ENCODE measurements around the gene SNRPD2. TPM values are rescaled to one million over a fixed set of nuclear protein-coding genes. Genes with fewer than 3 reads are reported as not detected.

SNRPD2 gene
- total RNA-seq, 1 donor from 2014 or later, result 391 TPM

- no peak for DNase-seq (ENCODE audit: low read depth in 2 of 2)
These were observed 34.1 kb downstream of the SNRPD2 start for GRCh38 chr19:45657520-45658167.

DNA sequence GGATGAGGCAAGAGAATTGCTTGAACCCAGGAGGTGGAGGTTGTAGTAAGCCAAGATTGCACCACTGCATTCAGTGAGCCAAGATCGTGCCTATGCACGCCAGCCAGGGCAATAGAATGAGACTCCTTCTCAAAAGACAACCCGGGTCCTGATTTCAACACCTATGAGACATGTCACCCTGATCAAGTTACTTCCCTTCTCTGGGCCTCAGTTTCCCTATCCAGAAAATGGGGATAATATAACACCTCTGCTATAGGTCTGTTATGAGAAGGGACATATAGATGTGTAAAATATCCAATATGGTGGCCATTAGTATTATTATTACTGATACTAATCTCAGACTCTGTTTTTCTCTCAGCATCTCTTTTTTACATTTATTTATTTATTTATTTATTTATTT is 36.7 kb downstream of the SNRPD2 start:
- no peak for DNase-seq (ENCODE audit: low read depth in 2 of 2)

DNA sequence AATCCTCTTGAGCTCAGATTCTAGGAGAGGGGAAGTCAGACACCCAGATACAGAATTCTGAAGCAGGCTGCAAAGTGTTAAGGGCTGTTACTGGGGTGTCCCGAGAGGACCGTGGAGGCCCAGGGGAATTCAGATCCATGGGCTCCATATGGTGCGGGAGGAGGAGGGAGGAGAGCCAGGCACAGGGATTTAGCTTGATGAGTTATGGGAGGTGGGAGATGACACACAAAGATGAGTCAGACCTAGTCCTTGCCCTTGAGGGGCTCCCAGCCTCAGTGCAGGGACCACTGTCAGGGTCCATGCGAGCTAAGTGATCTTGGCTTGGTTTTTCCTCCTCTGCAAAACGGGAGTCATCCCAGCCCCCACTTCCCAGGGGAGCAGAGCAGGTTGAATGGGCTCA is 38.1 kb downstream of the SNRPD2 start:
- no peak for DNase-seq (ENCODE audit: low read depth in 2 of 2)

DNA sequence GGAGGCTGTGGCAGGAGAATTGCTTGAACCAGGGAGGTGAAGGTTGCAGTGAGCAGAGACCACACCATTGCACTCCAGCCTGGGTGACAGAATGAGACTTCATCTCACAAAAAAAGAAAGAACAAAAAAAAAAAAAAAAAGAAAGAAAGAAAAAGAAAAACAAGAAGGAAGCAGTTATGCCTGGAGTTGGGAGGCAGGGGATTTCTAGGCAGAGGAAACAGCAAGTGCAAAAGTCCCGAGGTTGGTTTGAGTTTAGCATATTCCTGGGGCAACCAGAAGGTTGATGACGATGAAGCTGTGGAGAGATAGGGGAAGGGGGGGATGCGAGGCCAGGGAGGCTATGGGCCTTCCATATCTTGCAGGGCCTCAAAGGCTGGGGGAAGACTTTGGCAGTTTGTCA is 41.0 kb downstream of the SNRPD2 start:
- no peak for DNase-seq (ENCODE audit: low read depth in 2 of 2)

DNA sequence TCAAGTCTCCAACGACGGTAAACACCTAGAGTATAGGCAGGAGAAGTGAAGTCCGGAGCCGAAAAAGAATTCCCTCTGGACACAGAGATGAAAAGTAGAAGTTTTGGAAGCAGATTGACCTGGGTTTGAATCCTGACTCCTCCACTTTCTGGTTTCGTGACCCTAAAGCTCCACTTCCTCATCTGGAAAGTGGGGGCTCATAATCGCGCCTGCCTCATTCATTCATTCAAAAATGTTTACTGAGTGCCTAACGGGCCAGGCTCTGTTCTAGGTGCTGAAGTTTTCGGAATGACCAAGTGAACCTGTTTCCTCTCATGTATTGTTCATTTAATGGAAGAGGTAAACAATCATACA is 45.4 kb downstream of the SNRPD2 start:
- no peak for DNase-seq (ENCODE audit: low read depth in 2 of 2)

GRCh38 chr19:45645631-45646344 is 46.0 kb downstream of the SNRPD2 start:
- peak; percentile 81 to 91 for DNase-seq (ENCODE audit: low read depth in 2 of 2)

GRCh38 chr19:45645068-45645630 is 46.6 kb downstream of the SNRPD2 start:
- DNase-seq (ENCODE audit: low read depth in 2 of 2), result no peak

DNA sequence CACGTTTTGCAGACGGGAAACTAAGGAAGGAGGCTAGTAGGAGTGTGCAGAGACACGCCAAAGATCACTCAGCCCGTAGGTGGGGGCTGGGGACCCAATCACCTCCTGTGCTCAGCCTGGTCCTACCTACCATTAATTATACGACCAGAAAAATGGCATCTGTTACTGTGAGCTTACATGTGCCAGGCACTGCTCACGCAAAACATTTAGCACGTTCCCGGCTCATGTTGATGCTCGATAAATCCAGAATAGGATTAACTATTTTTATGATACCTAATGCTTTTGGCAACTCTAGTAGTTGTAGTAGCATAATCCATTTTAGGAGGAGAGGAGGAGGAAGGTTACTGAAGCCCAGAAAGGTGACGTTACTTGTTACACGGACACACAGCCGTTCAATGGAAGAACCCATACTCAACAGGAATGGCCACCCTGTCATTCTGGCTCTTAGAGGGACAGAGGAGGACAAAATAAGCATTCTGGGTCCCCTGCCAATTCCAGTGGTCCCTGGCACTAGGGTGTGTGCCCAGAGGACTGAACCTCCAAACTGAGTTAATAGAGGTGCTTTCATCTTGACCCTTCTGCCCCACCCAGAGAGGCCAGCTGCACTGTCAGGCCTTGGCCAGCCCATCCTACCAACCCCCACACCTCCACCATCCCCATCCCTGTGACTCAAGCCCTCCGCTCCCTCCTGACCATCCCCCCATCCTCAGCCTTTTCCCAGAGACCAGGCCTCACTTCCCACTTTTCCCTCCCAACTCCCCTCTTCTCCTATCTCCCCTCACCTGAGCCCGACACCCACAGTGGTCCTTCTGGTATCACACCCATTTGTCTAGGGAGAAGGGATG is 47.6 kb downstream of the SNRPD2 start:
- no peak for DNase-seq (ENCODE audit: low read depth in 2 of 2)

GRCh38 chr19:45643024-45643926 is 48.5 kb downstream of the SNRPD2 start:
- DNase-seq (ENCODE audit: low read depth in 2 of 2), result peak; percentile 82 to 84

GRCh38 chr19:45641274-45642105 is 50.3 kb downstream of the SNRPD2 start:
- peak; percentile 50 to 59 for DNase-seq (ENCODE audit: low read depth in 2 of 2)

DNA sequence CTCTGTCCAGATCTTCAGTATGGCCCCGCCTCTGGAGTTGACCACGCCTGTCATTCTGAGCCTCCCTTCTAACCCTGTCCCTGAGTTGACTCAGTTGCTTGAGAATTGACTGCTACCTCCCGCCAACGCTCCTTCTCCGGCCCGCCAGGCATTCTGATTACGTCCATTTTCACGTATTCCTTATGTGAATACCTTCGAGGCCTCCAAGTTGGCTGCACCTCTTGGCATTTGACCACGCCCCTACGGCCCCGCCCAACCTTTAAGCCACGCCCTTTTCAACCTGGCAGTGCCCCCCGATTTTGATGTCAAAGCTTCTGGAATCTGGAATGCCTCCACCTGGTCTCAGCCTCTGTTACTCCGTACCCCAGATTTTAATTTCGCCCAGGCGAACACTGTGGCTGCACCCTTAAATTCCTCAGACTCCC is 50.9 kb downstream of the SNRPD2 start:
- DNase-seq (ENCODE audit: low read depth in 2 of 2), result no peak

DNA sequence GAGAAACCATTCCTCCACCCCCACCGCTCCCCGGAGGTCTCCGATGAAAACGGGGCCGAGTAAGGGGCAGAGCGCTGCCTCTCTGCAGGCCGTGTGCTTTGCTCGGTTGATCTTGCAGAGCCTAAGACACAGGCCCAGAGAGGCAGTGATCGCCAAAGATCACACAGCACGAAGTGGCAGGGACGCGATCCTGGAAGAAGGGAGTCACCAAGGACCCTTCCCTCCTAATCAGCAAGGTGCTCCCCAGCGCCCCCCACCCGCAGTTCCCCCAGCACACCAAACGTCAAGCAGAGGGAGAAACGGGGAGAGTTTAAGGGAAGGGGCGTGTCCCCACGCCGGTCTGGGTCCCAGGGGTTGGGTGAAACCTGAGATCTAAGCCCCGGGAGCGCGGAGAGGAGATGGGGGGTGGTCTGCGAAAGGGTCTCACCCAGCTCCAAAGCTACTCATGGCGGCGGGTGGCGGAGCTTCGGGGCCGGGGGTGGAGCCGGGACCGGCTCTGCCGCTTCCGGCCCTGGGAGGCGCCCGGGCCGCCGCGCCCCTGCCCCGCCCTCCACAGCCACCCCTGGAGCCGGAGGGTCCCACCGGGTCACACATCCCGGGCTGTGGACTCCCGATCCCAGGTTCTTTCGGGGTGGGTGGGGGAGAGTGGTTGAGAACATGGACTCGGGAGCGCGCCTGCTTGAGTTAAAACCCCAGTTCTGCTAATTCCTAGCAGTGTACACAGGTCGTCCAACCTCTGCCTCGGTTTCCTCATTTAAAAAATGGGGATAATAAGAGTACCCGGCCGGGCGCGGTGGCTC is 52.6 kb downstream of the SNRPD2 start, which contains the start of gene EML2:
TSS of gene EML2 (minus strand) at position 468 of the 800 bp plus-strand sequence. CDS start at position 447, 21 bp downstream.
- peak; percentile 25 to 32 for DNase-seq (ENCODE audit: low read depth in 2 of 2)

DNA sequence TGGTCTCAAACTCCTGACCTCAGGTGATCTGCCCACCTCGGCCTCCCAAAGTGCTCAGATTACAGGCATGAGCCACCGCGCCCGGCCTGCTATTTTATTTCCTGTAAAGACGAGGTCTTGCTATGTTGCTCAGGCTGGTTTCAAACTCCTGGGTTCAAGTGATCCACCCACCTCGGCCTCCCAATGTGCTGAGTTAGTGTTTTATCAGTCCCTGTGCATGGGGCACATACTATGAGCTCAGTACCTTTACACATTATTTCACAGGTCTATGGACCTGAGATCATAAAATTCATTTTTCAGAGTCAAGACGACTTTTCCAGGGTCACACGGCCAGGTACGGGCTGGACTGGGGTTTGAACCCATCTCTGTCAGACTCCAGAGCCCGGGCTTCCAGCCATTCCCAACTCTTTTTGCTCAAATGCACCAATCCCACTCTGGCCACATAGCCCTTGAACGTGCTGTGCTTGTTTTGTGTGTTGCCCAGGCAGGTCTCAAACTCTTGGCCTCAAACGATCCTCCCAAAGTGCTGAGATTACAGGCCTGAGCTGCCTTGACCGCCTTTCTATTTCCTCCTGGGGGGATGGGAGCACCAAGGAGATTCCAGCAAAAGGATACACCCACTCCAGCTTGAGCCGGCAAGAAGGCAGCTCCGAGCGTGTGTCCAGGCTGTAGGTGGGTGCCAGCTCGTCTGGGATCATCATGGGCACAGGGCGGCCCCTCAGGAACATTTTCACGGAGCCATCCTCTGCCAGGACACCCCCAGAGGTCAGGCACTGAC is 53.7 kb downstream of the SNRPD2 start:
- DNase-seq (ENCODE audit: low read depth in 2 of 2), result peak in 1 of 2 donors; percentile 43

Other genes starting within 250 kb of the SNRPD2 start
- 0.65 and 23.4 TPM in 2 replicates for gene FOSB, start 224.0 kb downstream of the SNRPD2 start, total RNA-seq
- gene RTN2, start 194.9 kb downstream of the SNRPD2 start, total RNA-seq, result 5.0 and 5.6 TPM in 2 replicates
- 1.3 TPM in 1 of 2 replicates, not detected in the other for gene PPM1N, start 193.5 kb downstream of the SNRPD2 start, total RNA-seq
- gene VASP, start 184.5 kb downstream of the SNRPD2 start, total RNA-seq, result 32.9 and 49.0 TPM in 2 replicates
- 3.1 and 5.4 TPM in 2 replicates for gene OPA3, start 107.2 kb downstream of the SNRPD2 start, total RNA-seq
- gene GPR4, start 89.7 kb downstream of the SNRPD2 start, total RNA-seq, result 1.1 and 1.6 TPM in 2 replicates
- gene EML2, start 52.6 kb downstream of the SNRPD2 start, total RNA-seq, result 8.9 and 15.1 TPM in 2 replicates
- gene GIPR, start 23.7 kb downstream of the SNRPD2 start, total RNA-seq, result under 0.01 TPM in 2 replicates
- 5.9 and 7.7 TPM in 2 replicates for gene QPCTL, start 713 bp upstream of the SNRPD2 start, total RNA-seq
- 3.5 and 4.4 TPM in 2 replicates for gene FBXO46, start 38.9 kb upstream of the SNRPD2 start, total RNA-seq
- not detected in 2 replicates for gene MEIOSIN, start 41.5 kb upstream of the SNRPD2 start, total RNA-seq
- 3.3 and 5.0 TPM in 2 replicates for gene SIX5, start 77.3 kb upstream of the SNRPD2 start, total RNA-seq
- gene DMPK, start 90.5 kb upstream of the SNRPD2 start, total RNA-seq, result 4.4 and 7.7 TPM in 2 replicates
- 11.6 and 19.4 TPM in 2 replicates for gene DMWD, start 100.9 kb upstream of the SNRPD2 start, total RNA-seq
- gene RSPH6A, start 123.4 kb upstream of the SNRPD2 start, total RNA-seq, result under 0.01 TPM in 2 replicates
- gene SYMPK, start 171.2 kb upstream of the SNRPD2 start, total RNA-seq, result 18.1 and 21.4 TPM in 2 replicates
- under 0.01 TPM in 2 replicates for gene FOXA3, start 172.4 kb upstream of the SNRPD2 start, total RNA-seq
- gene IRF2BP1, start 194.2 kb upstream of the SNRPD2 start, total RNA-seq, result 13.1 and 20.0 TPM in 2 replicates
- 0.87 and 1.2 TPM in 2 replicates for gene MYPOP, start 210.7 kb upstream of the SNRPD2 start, total RNA-seq
- not detected in 2 replicates for gene NANOS2, start 222.8 kb upstream of the SNRPD2 start, total RNA-seq

All from lung microvascular endothelial cell (primary cell).